GM08714 (cell line): ENCODE results near the gene ZNF107.

ENCODE experiments used
- H3K4me3 ChIP-seq: fragments of 200-500 bp; sonication (Bioruptor generic); 2 replicates; pipeline ENCODE4 v1.5.1; 2014; ENCODE audit warnings: mild to moderate bottlenecking, low read length, inconsistent platforms
- ZNF274 ChIP-seq: IDR thresholded peaks from 2 replicates; pipeline ENCODE4 v1.6.1; 2012; ENCODE audit warnings: mild to moderate bottlenecking, low read depth, low read length

ZNF107 gene

GRCh38 chr7:64665980-64666662, at the start of gene ZNF107:
ZNF107 (plus strand) TSS chr7:64666133; CDS start chr7:64666283, 150 bp downstream.
- TF ChIP-seq ZNF274: no peak
- H3K4me3 ChIP-seq: peak within 1 kb of the TSS; percentile 93

- no peak for TF ChIP-seq ZNF274
- no peak overlapping the region for H3K4me3 ChIP-seq
Observed at GRCh38 chr7:64618785-64619456, 47.0 kb upstream of the ZNF107 start.

GRCh38 chr7:64619705-64620104, 46.2 kb upstream of the ZNF107 start:
- TF ChIP-seq ZNF274: no peak
- no peak overlapping the region for H3K4me3 ChIP-seq

- TF ChIP-seq ZNF274: no peak
- no peak overlapping the region for H3K4me3 ChIP-seq
Observed at GRCh38 chr7:64621656-64622055, 44.3 kb upstream of the ZNF107 start.

GRCh38 chr7:64625114-64626082, 40.5 kb upstream of the ZNF107 start:
- no peak for TF ChIP-seq ZNF274

GRCh38 chr7:64626083-64626469, 39.9 kb upstream of the ZNF107 start:
- H3K4me3 ChIP-seq: no peak overlapping the region
- TF ChIP-seq ZNF274: no peak

More at GRCh38 chr7:64625114-64626082, 40.5 kb upstream of the ZNF107 start:
- H3K4me3 ChIP-seq: no peak overlapping the region

GRCh38 chr7:64626557-64626956, 39.4 kb upstream of the ZNF107 start:
- no peak for TF ChIP-seq ZNF274
- H3K4me3 ChIP-seq: no peak overlapping the region

GRCh38 chr7:64628192-64628591, 37.7 kb upstream of the ZNF107 start:
- no peak overlapping the region for H3K4me3 ChIP-seq
- TF ChIP-seq ZNF274: no peak

GRCh38 chr7:64628721-64629120, 37.2 kb upstream of the ZNF107 start:
- TF ChIP-seq ZNF274: no peak
- no peak overlapping the region for H3K4me3 ChIP-seq

- TF ChIP-seq ZNF274: no peak
- no peak overlapping the region for H3K4me3 ChIP-seq
Observed at GRCh38 chr7:64630496-64630895, 35.4 kb upstream of the ZNF107 start.

GRCh38 chr7:64632029-64632428, 33.9 kb upstream of the ZNF107 start:
- TF ChIP-seq ZNF274: no peak
- H3K4me3 ChIP-seq: no peak overlapping the region

GRCh38 chr7:64633401-64633800, 32.5 kb upstream of the ZNF107 start:
- TF ChIP-seq ZNF274: no peak

GRCh38 chr7:64634406-64635062, 31.4 kb upstream of the ZNF107 start:
- no peak overlapping the region for H3K4me3 ChIP-seq
- TF ChIP-seq ZNF274: no peak

More at GRCh38 chr7:64633401-64633800, 32.5 kb upstream of the ZNF107 start:
- H3K4me3 ChIP-seq: no peak overlapping the region

- no peak for TF ChIP-seq ZNF274
Observed at GRCh38 chr7:64636386-64636785, 29.5 kb upstream of the ZNF107 start.

More at GRCh38 chr7:64636386-64636785, 29.5 kb upstream of the ZNF107 start:
- no peak overlapping the region for H3K4me3 ChIP-seq
